Measurements from ENCODE around the gene POR.
A peak's percentile ranks its signal among the peaks of the same experiment; 100 is the strongest.

Gene POR

DNA sequence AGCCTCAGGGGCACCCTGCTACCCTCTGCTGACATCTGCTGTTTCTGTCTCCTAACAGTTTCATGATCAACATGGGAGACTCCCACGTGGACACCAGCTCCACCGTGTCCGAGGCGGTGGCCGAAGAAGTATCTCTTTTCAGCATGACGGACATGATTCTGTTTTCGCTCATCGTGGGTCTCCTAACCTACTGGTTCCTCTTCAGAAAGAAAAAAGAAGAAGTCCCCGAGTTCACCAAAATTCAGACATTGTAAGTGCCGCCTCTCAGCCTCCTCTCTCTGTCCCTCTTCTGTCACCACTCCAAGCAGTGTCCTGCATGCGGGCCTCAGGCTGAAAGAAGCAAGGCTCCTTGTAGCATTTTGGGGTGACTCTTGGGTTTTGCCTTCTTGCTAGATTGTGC is 39.0 kb downstream of the POR start:
- Histone ChIP-seq H3K79me1 (replicated peaks; ENCODE audit: low read length, poor library complexity, severe bottlenecking) (peaks cover 18% of the 10 kb centered on the region), H2AK5ac (ENCODE audit: low read length, severe bottlenecking) (no peak overlapping the region), H3K18ac (ENCODE audit: low read depth in 1 of 2, low read length in 2 of 2) (no peak overlapping the region), H2BK12ac (ENCODE audit: low read length in 2 of 2) (no peak overlapping the region), H2BK15ac (ENCODE audit: low read depth, poor library complexity, severe bottlenecking) (no peak overlapping the region), H2AFZ (ENCODE audit: low read depth, low read length) (no peak overlapping the region), H3K4me1 (ENCODE audit: control insufficient read depth, insufficient read depth, low read depth, low read length) (peaks cover 24% of the 10 kb centered on the region), H3K4me2 (ENCODE audit: low read length, poor library complexity, severe bottlenecking) (no peak overlapping the region), H3K4me3 (ENCODE audit: insufficient read depth in 1 of 2, low read depth in 1 of 2, low read length in 2 of 2) (no peak overlapping the region), H3K9me3 (ENCODE audit: control insufficient read depth, low read length) (no peaks in the 10 kb centered on the region), H2BK5ac (ENCODE audit: low read depth, low read length, poor library complexity, severe bottlenecking) (no peak overlapping the region), H3K14ac (ENCODE audit: low read length in 2 of 2) (no peak overlapping the region), H4K8ac (ENCODE audit: low read length) (no peak overlapping the region), H3K27me3 (ENCODE audit: control insufficient read depth in 1 of 2, insufficient read depth in 1 of 2, low read length in 2 of 2) (no peaks in the 10 kb centered on the region), H3K27ac (ENCODE audit: low read length, poor library complexity, severe bottlenecking) (no peak overlapping the region), H2BK120ac (ENCODE audit: low read depth, low read length) (no peak overlapping the region), H3K4ac (ENCODE audit: low read depth in 1 of 2, low read length in 2 of 2) (no peak overlapping the region), H4K91ac (ENCODE audit: low read length) (no peak overlapping the region), H3K36me3 (ENCODE audit: control insufficient read depth in 1 of 2, insufficient read depth in 2 of 2, low read depth in 1 of 2, low read length in 2 of 2) (peaks cover 21 to 50% of the 10 kb centered on the region in 2 experiments), H3K9ac (ENCODE audit: low read length) (no peak overlapping the region), H3K23ac (ENCODE audit: low read length in 2 of 2) (no peak overlapping the region)
- no peak for DNase-seq
- WGBS = 93% methylated on average over 9 of the region's 11 CpGs

DNA sequence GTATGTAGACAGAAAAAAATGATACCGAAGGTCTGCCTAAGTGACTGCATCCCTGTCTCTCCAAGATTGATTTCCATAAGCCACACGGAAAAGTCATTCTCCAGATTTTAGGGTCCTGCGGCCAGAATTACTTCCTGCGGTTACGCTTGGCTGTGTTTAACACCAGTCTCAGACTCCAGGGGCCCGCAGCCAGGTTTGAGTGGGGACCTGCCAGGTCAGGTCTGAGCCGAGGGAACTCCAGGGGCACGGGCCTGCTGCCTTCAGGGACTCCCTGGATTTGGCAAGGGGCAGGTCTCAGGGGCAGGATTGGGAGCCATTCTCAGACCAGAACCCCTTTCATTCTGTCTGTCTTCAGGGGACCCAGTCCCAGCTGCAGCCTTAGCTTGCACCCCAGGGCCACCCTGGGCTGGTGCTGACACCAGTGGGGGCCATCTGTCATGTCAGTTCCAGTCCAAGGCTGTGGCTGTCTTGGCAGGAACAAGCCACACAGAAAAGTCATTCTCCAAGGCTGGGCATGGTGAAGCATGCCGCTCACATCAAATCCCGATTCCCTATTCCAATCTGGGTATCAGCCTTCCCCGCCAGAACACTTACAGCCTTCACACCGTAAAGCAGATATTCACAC is 40.5 kb downstream of the POR start:
- H3K9me3 ChIP-seq (ENCODE audit: control insufficient read depth, low read length) = no peaks in the 10 kb centered on the region
- WGBS = 91% methylated on average over 12 of the region's 12 CpGs
- H3K36me3 ChIP-seq (ENCODE audit: control insufficient read depth in 1 of 2, insufficient read depth in 2 of 2, low read depth in 1 of 2, low read length in 2 of 2) = peaks cover 26 to 56% of the 10 kb centered on the region in 2 experiments
- no peak overlapping the region for H3K9ac ChIP-seq (ENCODE audit: low read length)
- no peak overlapping the region for H2BK5ac ChIP-seq (ENCODE audit: low read depth, low read length, poor library complexity, severe bottlenecking)
- H3K4me1 ChIP-seq (ENCODE audit: control insufficient read depth, insufficient read depth, low read depth, low read length) = peaks cover 27% of the 10 kb centered on the region
- no peak overlapping the region for H3K27ac ChIP-seq (ENCODE audit: low read length, poor library complexity, severe bottlenecking)
- peak overlapping the region in 1 of 2 experiments; percentile 2 for H3K14ac ChIP-seq (ENCODE audit: low read length in 2 of 2)
- DNase-seq = no peak
- peak overlapping the region; percentile 53 for H4K91ac ChIP-seq (ENCODE audit: low read length)
- no peak overlapping the region for H3K4me2 ChIP-seq (ENCODE audit: low read length, poor library complexity, severe bottlenecking)
- H3K27me3 ChIP-seq (ENCODE audit: control insufficient read depth in 1 of 2, insufficient read depth in 1 of 2, low read length in 2 of 2) = no peaks in the 10 kb centered on the region
- H3K4me3 ChIP-seq (ENCODE audit: insufficient read depth in 1 of 2, low read depth in 1 of 2, low read length in 2 of 2) = no peak overlapping the region
- H3K4ac ChIP-seq (ENCODE audit: low read depth in 1 of 2, low read length in 2 of 2) = no peak overlapping the region
- peak overlapping the region; percentile 86 for H2AK5ac ChIP-seq (ENCODE audit: low read length, severe bottlenecking)
- no peak overlapping the region for H2BK12ac ChIP-seq (ENCODE audit: low read length in 2 of 2)
- H2BK15ac ChIP-seq (ENCODE audit: low read depth, poor library complexity, severe bottlenecking) = peak overlapping the region; percentile 60
- peaks cover 18% of the 10 kb centered on the region for H3K79me1 ChIP-seq (replicated peaks; ENCODE audit: low read length, poor library complexity, severe bottlenecking)
- H3K18ac ChIP-seq (ENCODE audit: low read depth in 1 of 2, low read length in 2 of 2) = no peak overlapping the region
- H3K23ac ChIP-seq (ENCODE audit: low read length in 2 of 2) = no peak overlapping the region
- no peak overlapping the region for H2AFZ ChIP-seq (ENCODE audit: low read depth, low read length)
- no peak overlapping the region for H2BK120ac ChIP-seq (ENCODE audit: low read depth, low read length)
- no peak overlapping the region for H4K8ac ChIP-seq (ENCODE audit: low read length)

DNA sequence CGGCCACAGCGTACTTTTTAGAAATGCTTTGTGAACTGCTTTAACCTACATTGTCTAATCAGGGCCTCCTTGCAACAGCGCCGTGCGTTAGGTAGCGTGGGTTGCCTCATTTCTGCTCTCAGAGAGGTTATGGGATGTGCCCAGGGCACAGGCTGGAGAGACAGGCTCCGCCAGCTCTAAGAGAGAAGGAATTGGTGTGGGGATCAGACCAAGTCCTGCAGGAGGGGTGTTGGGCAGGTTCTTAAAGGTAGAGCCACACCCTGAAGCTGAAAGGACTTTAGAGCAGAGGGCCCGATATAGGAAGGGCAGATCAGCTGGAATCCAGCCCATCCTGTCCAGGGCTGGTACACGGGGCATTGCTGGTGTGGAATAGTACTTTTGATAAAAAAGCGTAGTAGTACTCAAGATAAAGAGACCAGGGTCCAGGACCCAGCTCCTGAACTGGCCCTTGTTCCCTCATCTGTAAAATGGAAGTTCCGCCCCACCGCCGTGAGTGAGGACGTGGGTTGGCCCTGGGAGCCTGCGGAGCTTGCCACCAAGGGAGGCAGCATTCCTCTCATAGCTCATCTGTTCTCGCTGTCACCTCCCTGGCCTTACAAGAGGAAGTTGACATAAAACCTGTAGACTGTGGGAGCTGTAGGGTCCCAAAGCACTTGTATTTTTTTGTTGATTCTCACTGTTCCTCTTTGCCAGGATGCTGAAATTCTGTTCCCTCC is 42.2 kb downstream of the POR start:
- no peak overlapping the region for H3K4me3 ChIP-seq (ENCODE audit: insufficient read depth in 1 of 2, low read depth in 1 of 2, low read length in 2 of 2)
- H4K91ac ChIP-seq (ENCODE audit: low read length) = no peak overlapping the region
- peak overlapping the region in 1 of 2 experiments; percentile 71 for H2BK12ac ChIP-seq (ENCODE audit: low read length in 2 of 2)
- H3K9me3 ChIP-seq (ENCODE audit: control insufficient read depth, low read length) = no peaks in the 10 kb centered on the region
- H2AFZ ChIP-seq (ENCODE audit: low read depth, low read length) = no peak overlapping the region
- H3K79me1 ChIP-seq (replicated peaks; ENCODE audit: low read length, poor library complexity, severe bottlenecking) = peaks cover 20% of the 10 kb centered on the region
- no peak overlapping the region for H2BK120ac ChIP-seq (ENCODE audit: low read depth, low read length)
- no peaks in the 10 kb centered on the region for H3K27me3 ChIP-seq (ENCODE audit: control insufficient read depth in 1 of 2, insufficient read depth in 1 of 2, low read length in 2 of 2)
- H2AK5ac ChIP-seq (ENCODE audit: low read length, severe bottlenecking) = peak overlapping the region; percentile 82
- no peak overlapping the region for H2BK15ac ChIP-seq (ENCODE audit: low read depth, poor library complexity, severe bottlenecking)
- WGBS = 81% methylated on average over 15 of the region's 16 CpGs
- peak overlapping the region in 1 of 2 experiments; percentile 38 for H3K18ac ChIP-seq (ENCODE audit: low read depth in 1 of 2, low read length in 2 of 2)
- peaks cover 32% of the 10 kb centered on the region for H3K4me1 ChIP-seq (ENCODE audit: control insufficient read depth, insufficient read depth, low read depth, low read length)
- H3K9ac ChIP-seq (ENCODE audit: low read length) = no peak overlapping the region
- no peak overlapping the region for H3K4ac ChIP-seq (ENCODE audit: low read depth in 1 of 2, low read length in 2 of 2)
- H3K36me3 ChIP-seq (ENCODE audit: control insufficient read depth in 1 of 2, insufficient read depth in 2 of 2, low read depth in 1 of 2, low read length in 2 of 2) = peaks cover 28 to 66% of the 10 kb centered on the region in 2 experiments
- H3K27ac ChIP-seq (ENCODE audit: low read length, poor library complexity, severe bottlenecking) = peak overlapping the region; percentile 40
- no peak overlapping the region for H4K8ac ChIP-seq (ENCODE audit: low read length)
- no peak for DNase-seq
- no peak overlapping the region for H2BK5ac ChIP-seq (ENCODE audit: low read depth, low read length, poor library complexity, severe bottlenecking)
- H3K14ac ChIP-seq (ENCODE audit: low read length in 2 of 2) = no peak overlapping the region
- H3K4me2 ChIP-seq (ENCODE audit: low read length, poor library complexity, severe bottlenecking) = no peak overlapping the region
- H3K23ac ChIP-seq (ENCODE audit: low read length in 2 of 2) = no peak overlapping the region

DNA sequence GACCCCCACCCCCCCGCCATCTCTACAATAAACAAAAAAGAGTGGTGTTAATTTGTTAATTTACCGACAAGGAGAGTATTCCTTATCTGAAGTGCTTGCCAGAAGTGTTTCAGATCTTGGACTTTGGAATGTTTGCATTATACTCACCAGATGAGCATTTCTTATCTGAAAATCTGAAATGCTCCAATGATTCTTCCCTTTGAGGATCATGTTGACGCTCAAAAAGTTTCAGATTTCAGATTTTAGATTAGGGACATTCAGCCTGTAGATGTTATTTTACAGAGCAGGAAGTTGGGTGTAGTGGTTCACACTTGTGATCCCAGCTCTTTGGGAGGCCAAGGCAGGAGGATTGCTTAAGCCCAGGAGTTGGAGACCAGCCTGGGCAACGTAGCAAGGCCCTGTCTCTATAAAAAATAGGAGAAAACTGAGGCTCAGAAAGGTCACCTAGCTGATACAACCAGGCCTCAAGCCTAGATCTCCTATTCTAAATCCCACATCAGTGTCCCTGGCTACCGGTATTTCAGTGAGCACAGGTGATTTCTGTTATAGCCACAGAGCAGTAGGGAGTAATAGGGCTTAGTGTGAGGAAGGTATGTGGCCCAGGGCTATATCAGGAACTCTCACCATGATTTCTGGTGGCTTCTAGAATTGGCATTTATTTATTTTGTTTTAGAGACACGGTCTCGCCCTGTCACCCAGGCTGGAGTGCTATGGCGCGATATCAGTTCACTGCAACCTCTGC is 44.0 kb downstream of the POR start:
- Histone ChIP-seq H2BK15ac (ENCODE audit: low read depth, poor library complexity, severe bottlenecking) (no peak overlapping the region), H4K91ac (ENCODE audit: low read length) (no peak overlapping the region), H3K23ac (ENCODE audit: low read length in 2 of 2) (no peak overlapping the region), H3K79me1 (replicated peaks; ENCODE audit: low read length, poor library complexity, severe bottlenecking) (peaks cover 16% of the 10 kb centered on the region), H3K4me1 (ENCODE audit: control insufficient read depth, insufficient read depth, low read depth, low read length) (peaks cover 41% of the 10 kb centered on the region), H3K4me3 (ENCODE audit: insufficient read depth in 1 of 2, low read depth in 1 of 2, low read length in 2 of 2) (no peak overlapping the region), H3K4ac (ENCODE audit: low read depth in 1 of 2, low read length in 2 of 2) (no peak overlapping the region), H3K18ac (ENCODE audit: low read depth in 1 of 2, low read length in 2 of 2) (peak overlapping the region in 1 of 2 experiments; percentile 43), H3K27ac (ENCODE audit: low read length, poor library complexity, severe bottlenecking) (no peak overlapping the region), H3K27me3 (ENCODE audit: control insufficient read depth in 1 of 2, insufficient read depth in 1 of 2, low read length in 2 of 2) (no peaks in the 10 kb centered on the region), H2BK5ac (ENCODE audit: low read depth, low read length, poor library complexity, severe bottlenecking) (no peak overlapping the region), H3K4me2 (ENCODE audit: low read length, poor library complexity, severe bottlenecking) (no peak overlapping the region), H4K8ac (ENCODE audit: low read length) (no peak overlapping the region), H3K14ac (ENCODE audit: low read length in 2 of 2) (no peak overlapping the region), H3K9ac (ENCODE audit: low read length) (no peak overlapping the region), H2BK12ac (ENCODE audit: low read length in 2 of 2) (no peak overlapping the region), H2BK120ac (ENCODE audit: low read depth, low read length) (no peak overlapping the region), H3K9me3 (ENCODE audit: control insufficient read depth, low read length) (no peaks in the 10 kb centered on the region), H2AK5ac (ENCODE audit: low read length, severe bottlenecking) (no peak overlapping the region), H3K36me3 (ENCODE audit: control insufficient read depth in 1 of 2, insufficient read depth in 2 of 2, low read depth in 1 of 2, low read length in 2 of 2) (peaks cover 27 to 62% of the 10 kb centered on the region in 2 experiments), H2AFZ (ENCODE audit: low read depth, low read length) (no peak overlapping the region)
- WGBS = 83% methylated on average over 8 of the region's 9 CpGs
- DNase-seq = peak; percentile 30

Measured in mesenchymal stem cell (in vitro differentiated cells and primary cell).